Common myeloid progenitor, CD34-positive (primary cell): ENCODE results near the gene PPP6R1.

Experiments
- CTCF ChIA-PET: fragments of 350-600 bp; sonication (Branson Sonifier 250); formaldehyde crosslinking; loops from one replicate; lab custom pipeline; 2021; ENCODE audit warnings: antibody characterized with exemption; lab: Charles Lee
- POLR2A ChIA-PET: fragments of 350-600 bp; sonication (Branson Sonifier 250); formaldehyde crosslinking; loops from one replicate; lab custom pipeline; 2021; ENCODE audit warnings: antibody characterized with exemption; lab: Charles Lee
- DNase-seq, 3 donors: peaks; one replicate each; pipeline versions ENCODE4 v3.0.0 to v3.0.0-alpha.2; 2013
- H3K27ac ChIP-seq, 2 experiments: 1 replicate in 1 of 2; 2 replicates in 1 of 2; pipeline ENCODE4 v1.7.0; 2013; ENCODE audit warnings: inconsistent platforms in 2 of 2, low read length in 2 of 2, mild to moderate bottlenecking in 2 of 2, low read depth in 1 of 2, moderate library complexity in 1 of 2; ENCODE audit not compliant: severe bottlenecking in 2 of 2, insufficient read depth in 1 of 2, poor library complexity in 1 of 2
- H3K27me3 ChIP-seq, 5 experiments: replicated peaks in 2 of 5; 1 replicate in 3 of 5; 2 replicates in 2 of 5; pipeline versions ENCODE4 v1.6.1 to v1.7.0; 2013; ENCODE audit warnings: low read length in 4 of 5, mild to moderate bottlenecking in 2 of 5, moderate library complexity in 2 of 5, inconsistent platforms in 1 of 5; ENCODE audit not compliant: insufficient read depth in 5 of 5, control insufficient read depth in 4 of 5
- H3K36me3 ChIP-seq, 4 experiments: 1 replicate in 2 of 4; 2 replicates in 2 of 4; pipeline versions ENCODE4 v1.6.1 to v1.7.0; 2013; ENCODE audit warnings: low read length in 3 of 4, control low read depth in 1 of 4, mild to moderate bottlenecking in 1 of 4; ENCODE audit not compliant: control insufficient read depth in 4 of 4, insufficient read depth in 4 of 4
- H3K4me1 ChIP-seq, 4 experiments: 1 replicate in 3 of 4; 2 replicates in 1 of 4; pipeline versions ENCODE4 v1.6.1 to v1.7.1; 2013; ENCODE audit warnings: low read length in 3 of 4, mild to moderate bottlenecking in 3 of 4, control low read depth in 1 of 4, inconsistent platforms in 1 of 4, moderate library complexity in 1 of 4; ENCODE audit not compliant: control insufficient read depth in 4 of 4, insufficient read depth in 4 of 4; ENCODE audit errors: control extremely low read depth in 1 of 4
- H3K4me3 ChIP-seq, 7 experiments: 1 replicate in 4 of 7; 2 replicates in 3 of 7; pipeline versions ENCODE4 v1.5.1 to v1.7.0; 2013; ENCODE audit warnings: mild to moderate bottlenecking in 7 of 7, low read length in 6 of 7, moderate library complexity in 6 of 7, inconsistent platforms in 2 of 7, low read depth in 2 of 7, control low read depth in 1 of 7; ENCODE audit not compliant: insufficient read depth in 4 of 7, control insufficient read depth in 1 of 7; ENCODE audit errors: extremely low read depth in 1 of 7
- H3K9me3 ChIP-seq, 5 experiments: 1 replicate in 4 of 5; 2 replicates in 1 of 5; pipeline versions ENCODE4 v1.6.1 to v1.7.1; 2013; ENCODE audit warnings: low read length in 4 of 5, mild to moderate bottlenecking in 2 of 5, inconsistent platforms in 1 of 5, low read depth in 1 of 5, moderate library complexity in 1 of 5; ENCODE audit not compliant: control insufficient read depth in 4 of 5, insufficient read depth in 2 of 5; ENCODE audit errors: control extremely low read depth in 1 of 5
- WGBS: methylation state at CpG from one replicate; pipeline ENCODE4 v1.1.5; 2013; ENCODE audit not compliant: insufficient coverage; 5-methylcytosine and 5-hydroxymethylcytosine counted together

PPP6R1 gene

GRCh38 chr19:55259540-55260210 is 858 bp upstream of the PPP6R1 start:
- peak overlapping the region in 6 of 7 experiments; percentile 39 to 96 (median 92) for H3K4me3 ChIP-seq
- ChIA-PET POLR2A (interaction anchor here (0.5 to 1.8 kb wide), 9 partner anchors 11 to 264 kb away, joined by 3 to 13 read pairs (median 5); partner anchors contain the start of genes HSPBP1, KMT5C, TMEM238 and UBE2S), CTCF (interaction anchor here (1.0 to 2.4 kb wide), 7 partner anchors 9 to 124 kb away, joined by 3 to 11 read pairs (median 5); partner anchors contain the start of gene TMEM238)
- H3K27me3 ChIP-seq = no peaks in the 10 kb centered on the region
- H3K27ac ChIP-seq = peak overlapping the region; percentile 72 to 91
- peaks cover 12 to 47% (median 45%) of the 10 kb centered on the region in 4 experiments for H3K4me1 ChIP-seq
- H3K9me3 ChIP-seq = no peaks in the 10 kb centered on the region
- no peak for DNase-seq
- peaks cover 0 to 13% (median 3%) of the 10 kb centered on the region in 4 experiments for H3K36me3 ChIP-seq
- WGBS = 68% methylated on average over 25 of the region's 29 CpGs

- WGBS = 0% methylated on average over 51 of the region's 53 CpGs
- no peaks in the 10 kb centered on the region for H3K9me3 ChIP-seq
- ChIA-PET CTCF (interaction anchor here (1.0 to 2.1 kb wide), 5 partner anchors 7 to 126 kb away, joined by 3 to 7 read pairs (median 4); partner anchors contain the start of gene TMEM238), POLR2A (interaction anchor here (1.1 to 1.8 kb wide), 6 partner anchors 13 to 150 kb away, joined by 3 to 13 read pairs (median 4); partner anchors contain the start of genes HSPBP1, KMT5C, TMEM238 and UBE2S)
- H3K36me3 ChIP-seq = peaks cover 0 to 13% (median 3%) of the 10 kb centered on the region in 4 experiments
- DNase-seq = no peak
- H3K27me3 ChIP-seq = no peaks in the 10 kb centered on the region
- H3K4me3 ChIP-seq = peak overlapping the region; percentile 78 to 98 (median 93)
- H3K4me1 ChIP-seq = peaks cover 14 to 59% (median 55%) of the 10 kb centered on the region in 4 experiments
- peak overlapping the region; percentile 86 to 95 for H3K27ac ChIP-seq
These were observed 365 bp downstream of the PPP6R1 start for GRCh38 chr19:55258476-55258827.

GRCh38 chr19:55257461-55258420 is 1.1 kb downstream of the PPP6R1 start:
- H3K36me3 ChIP-seq = peaks cover 0 to 16% (median 4%) of the 10 kb centered on the region in 4 experiments

GRCh38 chr19:55256562-55257460 is 2.0 kb downstream of the PPP6R1 start:
- peaks cover 0 to 9% (median 1%) of the 10 kb centered on the region in 4 experiments for H3K36me3 ChIP-seq
- peak overlapping the region; percentile 78 to 98 (median 93) for H3K4me3 ChIP-seq
- H3K27ac ChIP-seq = peak overlapping the region; percentile 86 to 95
- 38% methylated on average over 10 of the region's 22 CpGs for WGBS
- no peaks in the 10 kb centered on the region for H3K27me3 ChIP-seq
- ChIA-PET POLR2A (interaction anchor here (0.6 to 1.2 kb wide), 3 partner anchors 23 to 355 kb away, joined by 3 to 5 read pairs (median 3); partner anchors contain the start of gene HSPBP1), CTCF (interaction anchor here (0.9 to 1.8 kb wide), 6 partner anchors 9 to 247 kb away, joined by 3 to 7 read pairs (median 3); no protein-coding TSS in a partner anchor)
- no peak for DNase-seq
- H3K4me1 ChIP-seq = peaks cover 23 to 76% (median 72%) of the 10 kb centered on the region in 4 experiments
- no peaks in the 10 kb centered on the region for H3K9me3 ChIP-seq

More at GRCh38 chr19:55257461-55258420, 1.1 kb downstream of the PPP6R1 start:
- under 1% methylated on average over 47 of the region's 51 CpGs for WGBS
- Histone ChIP-seq H3K27ac (peak overlapping the region; percentile 86 to 95), H3K9me3 (no peaks in the 10 kb centered on the region), H3K4me1 (peaks cover 19 to 67% (median 63%) of the 10 kb centered on the region in 4 experiments), H3K4me3 (peak overlapping the region; percentile 78 to 98 (median 93)), H3K27me3 (no peaks in the 10 kb centered on the region)
- no peak for DNase-seq
- POLR2A ChIA-PET = interaction anchor here (0.6 to 1.1 kb wide), 2 partner anchors 20 to 41 kb away, joined by 3 to 5 read pairs; no protein-coding TSS in a partner anchor
- CTCF ChIA-PET = interaction anchor here (0.9 to 1.0 kb wide), 2 partner anchors 9 to 10 kb away, joined by 3 to 4 read pairs; no protein-coding TSS in a partner anchor

- 19% methylated on average over 15 of the region's 17 CpGs for WGBS
- peak overlapping the region; percentile 8 to 98 (median 93) for H3K4me3 ChIP-seq
- no peaks in the 10 kb centered on the region for H3K27me3 ChIP-seq
- CTCF ChIA-PET = interaction anchor here (0.8 to 2.6 kb wide), 9 partner anchors 8 to 248 kb away, joined by 3 to 24 read pairs (median 3); partner anchors contain the start of gene HSPBP1
- no peaks in the 10 kb centered on the region for H3K9me3 ChIP-seq
- H3K4me1 ChIP-seq = peaks cover 29 to 86% (median 82%) of the 10 kb centered on the region in 4 experiments
- H3K36me3 ChIP-seq = peaks cover 0 to 12% (median 1%) of the 10 kb centered on the region in 4 experiments
- peak in 2 of 3 donors; percentile 40 to 55 for DNase-seq
- H3K27ac ChIP-seq = peak overlapping the region; percentile 87 to 95
- POLR2A ChIA-PET = interaction anchor here (0.6 to 1.2 kb wide), 3 partner anchors 22 to 113 kb away, joined by 3 to 4 read pairs (median 3); partner anchors contain the start of gene HSPBP1
These were observed 3.0 kb downstream of the PPP6R1 start for GRCh38 chr19:55255618-55256423.
